NCI-H1694 treated with DMSO at 0.1 percent for 48 hours (cell line): ENCODE results near the gene NRBF2.
"Not testable (repeated sequence)": the region's sequence is repeated elsewhere in the genome, so short reads cannot be mapped to it uniquely, and the experiment has no call there.

Source experiments
- DNase-seq: peaks from one replicate; lab custom pipeline; 2025; lab: John Stamatoyannopoulos, UW

Gene NRBF2

DNA sequence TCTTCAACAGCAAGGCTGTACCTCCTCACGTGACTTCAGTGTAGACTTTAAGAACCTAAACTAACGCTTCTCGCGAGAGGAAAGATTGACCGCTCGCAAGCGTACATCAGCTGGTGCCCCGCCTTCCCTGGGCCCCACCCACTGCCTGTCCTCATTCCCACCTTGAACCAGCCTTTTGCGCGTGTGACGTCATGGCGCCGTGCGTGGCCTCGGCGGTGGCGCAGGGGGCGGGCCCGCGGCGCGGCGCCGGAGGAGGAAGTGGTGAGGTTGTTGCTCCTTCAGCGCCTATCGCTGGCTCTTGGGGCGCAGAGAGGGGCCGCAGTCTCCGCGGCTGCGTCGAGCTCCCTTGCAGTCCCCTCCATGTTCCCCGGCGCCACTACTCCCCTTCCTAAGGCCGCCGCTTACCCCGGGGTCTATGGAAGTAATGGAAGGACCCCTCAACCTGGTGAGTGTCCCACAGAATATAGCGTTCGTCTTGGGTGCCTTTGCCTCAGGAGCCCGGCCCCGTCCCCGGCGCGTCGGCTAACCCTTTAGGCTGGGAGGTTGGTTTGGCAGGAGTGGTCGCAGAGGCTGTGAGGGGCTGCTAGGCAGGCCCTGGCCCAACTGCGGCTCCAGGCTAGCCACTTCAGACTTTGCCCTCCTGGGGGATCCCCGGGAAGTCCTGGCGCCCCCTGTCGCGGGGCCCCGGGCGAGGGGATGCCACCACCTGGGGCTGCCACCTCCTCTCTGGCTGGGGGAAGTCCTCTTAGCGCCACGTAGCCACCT lies at the start of gene NRBF2:
TSS of gene NRBF2 (plus strand) at position 273 of the 765 bp plus-strand sequence. CDS start at position 416, 143 bp downstream.
- peak; percentile 96 for DNase-seq

DNA sequence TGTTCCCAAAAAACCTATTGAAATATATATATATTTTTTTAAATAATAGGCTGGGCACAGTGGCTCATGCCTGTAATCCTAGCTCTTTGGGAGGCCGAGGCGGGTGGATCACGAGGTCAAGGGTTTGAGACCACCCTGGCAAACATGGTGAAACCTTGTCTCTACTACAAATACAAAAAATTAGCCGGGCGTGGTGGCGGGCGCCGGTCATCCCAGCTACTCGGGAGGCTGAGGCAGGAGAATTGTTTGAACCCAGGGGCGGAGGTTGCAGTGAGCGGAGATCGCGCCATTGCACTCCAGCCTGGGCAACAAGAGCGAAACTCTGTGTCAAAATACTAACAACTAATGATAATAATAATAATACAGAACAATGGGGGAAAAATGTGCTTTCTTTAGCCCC lies 49.7 kb upstream of the NRBF2 start:
- DNase-seq: not testable (repeated sequence)

DNA sequence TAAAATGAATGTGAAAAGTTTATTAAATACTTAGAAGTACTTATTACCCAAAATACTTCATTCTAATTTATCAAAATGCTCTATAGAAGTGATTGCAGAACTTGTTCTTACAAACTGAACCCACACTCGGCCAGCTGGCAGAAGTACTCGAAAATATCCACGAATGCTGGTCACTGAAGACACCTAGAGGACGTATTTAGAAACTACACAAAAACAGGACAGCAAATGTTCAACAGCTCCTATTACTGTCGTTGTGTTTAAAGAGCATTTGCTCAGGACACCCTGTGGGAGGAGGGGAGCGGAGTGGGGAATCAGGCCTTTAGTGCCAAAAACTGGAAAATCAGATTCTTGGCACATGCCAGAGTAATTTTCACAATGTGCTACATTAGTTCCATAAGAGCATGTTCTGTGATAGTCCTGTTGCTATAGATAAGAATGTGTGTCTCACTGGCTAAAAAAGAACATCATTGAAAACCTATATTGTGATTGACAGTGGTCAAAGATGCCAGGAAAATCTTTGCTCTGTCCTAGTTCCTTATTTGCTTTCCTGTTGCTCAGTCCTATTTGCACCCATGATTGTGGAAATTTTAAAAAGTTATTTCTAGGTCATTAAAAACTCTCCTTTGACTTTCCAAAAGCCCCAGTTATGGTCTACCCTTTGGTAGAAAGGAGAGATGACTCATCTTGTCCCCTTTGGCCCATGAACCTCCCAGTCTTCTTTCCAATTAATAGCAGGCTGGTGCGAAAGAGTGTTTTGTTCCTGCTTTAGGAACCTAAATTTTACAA lies 49.0 kb upstream of the NRBF2 start:
- peak; percentile 56 for DNase-seq

DNA sequence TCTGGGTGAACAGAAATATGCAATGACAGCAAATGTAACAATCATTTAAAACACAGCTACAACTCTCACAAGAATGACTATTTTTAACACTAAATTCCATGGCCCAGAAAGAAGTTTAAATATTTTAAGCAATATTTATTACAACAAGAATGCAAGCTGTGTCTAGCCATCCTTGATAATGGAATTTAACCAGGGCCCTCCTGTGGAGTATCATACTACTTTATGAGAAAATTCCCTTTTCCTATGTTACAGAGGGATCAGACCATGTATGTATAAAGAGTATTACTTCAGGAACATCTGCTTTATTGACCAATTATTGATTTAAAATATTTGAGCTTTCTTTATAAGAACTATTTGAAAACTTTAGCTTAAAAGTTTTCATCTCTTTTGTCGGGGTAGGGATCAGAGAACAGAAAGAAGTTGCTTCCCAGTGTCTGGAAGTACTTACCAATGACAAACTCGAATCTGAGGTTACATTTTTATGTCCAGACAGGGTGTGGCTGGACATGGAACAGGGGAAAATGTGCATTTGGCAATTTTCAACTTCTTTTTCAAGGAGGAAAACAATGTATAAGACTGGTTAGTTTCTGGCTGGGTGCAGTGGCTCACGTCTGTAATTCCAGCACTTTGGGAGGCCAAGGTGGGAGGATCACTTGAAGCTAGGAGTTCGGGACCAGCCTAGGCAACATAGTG lies 48.3 kb upstream of the NRBF2 start:
- no peak for DNase-seq

DNA sequence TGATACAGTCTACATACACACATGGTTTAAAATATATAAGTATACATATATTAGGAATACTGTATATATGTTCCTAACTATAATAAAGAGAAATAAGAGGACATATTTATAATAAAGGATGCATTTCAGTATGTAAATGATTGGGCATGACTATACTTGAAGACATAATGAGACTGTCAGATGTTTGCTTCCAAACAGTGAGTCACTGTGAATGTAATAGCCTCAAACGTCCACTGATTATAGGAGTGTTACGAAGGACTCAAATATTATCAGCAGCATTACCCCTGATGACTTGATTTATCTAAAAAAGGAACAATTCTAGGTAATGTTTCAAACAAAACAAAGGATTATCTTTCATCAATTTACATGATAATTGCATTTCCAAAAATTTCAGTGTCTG lies 39.9 kb upstream of the NRBF2 start:
- DNase-seq: no peak

DNA sequence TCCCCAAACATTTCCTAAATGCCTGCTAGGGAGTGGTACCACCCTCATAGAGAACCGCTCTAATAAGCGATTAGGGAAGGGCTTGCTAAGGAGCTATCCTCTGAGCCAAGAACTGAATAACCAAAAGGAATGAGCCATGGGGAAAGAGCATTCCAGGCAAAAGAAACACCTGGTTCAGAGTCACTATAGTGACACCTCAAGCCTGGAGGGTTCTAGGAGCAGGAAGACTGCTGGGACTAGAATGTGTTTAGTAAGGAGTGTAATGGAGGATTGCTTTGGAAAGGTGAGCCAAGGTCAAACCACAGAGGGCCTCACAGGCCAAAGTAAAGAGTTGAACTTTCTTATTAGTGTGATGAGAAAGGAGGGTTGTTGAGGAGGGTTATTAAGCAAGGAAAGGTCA lies 38.7 kb upstream of the NRBF2 start:
- DNase-seq: no peak

DNA sequence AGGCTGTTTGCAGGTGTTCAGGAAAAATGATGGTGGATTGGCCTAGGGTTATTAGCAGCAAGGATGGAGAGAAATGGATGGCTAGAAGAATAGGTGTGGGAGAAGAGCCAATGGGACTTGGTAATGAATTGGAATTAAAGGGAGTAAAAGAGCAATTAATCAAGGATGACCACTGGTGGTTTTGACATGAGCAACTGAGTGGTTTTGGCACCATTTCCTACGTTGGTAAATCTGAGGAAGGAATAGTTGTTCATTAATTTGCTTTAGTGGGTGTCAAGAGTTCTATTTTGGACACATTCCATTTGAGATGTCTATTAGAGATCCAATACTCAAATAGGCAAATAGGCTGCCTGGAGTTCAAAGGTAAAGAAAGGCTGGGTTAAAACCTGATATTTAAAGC lies 38.2 kb upstream of the NRBF2 start:
- no peak for DNase-seq

DNA sequence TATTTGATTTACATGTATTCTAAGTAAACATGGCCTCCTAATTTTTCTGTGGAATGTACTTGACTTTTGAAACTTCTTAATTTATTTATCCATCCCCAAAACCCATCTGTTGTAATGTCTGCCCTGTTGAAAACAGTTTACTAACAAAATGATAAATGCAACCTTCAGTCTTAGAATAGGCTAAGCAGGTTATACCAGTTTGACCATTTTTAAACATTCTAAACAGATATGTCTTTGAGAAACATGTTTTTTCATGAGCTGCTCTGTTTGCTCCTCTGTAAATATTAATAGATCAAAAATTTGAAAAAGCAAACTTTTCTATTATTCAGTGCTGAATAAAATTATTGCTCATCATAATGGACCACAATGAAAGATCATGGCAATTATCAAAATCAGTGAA lies 33.4 kb upstream of the NRBF2 start:
- DNase-seq: no peak

DNA sequence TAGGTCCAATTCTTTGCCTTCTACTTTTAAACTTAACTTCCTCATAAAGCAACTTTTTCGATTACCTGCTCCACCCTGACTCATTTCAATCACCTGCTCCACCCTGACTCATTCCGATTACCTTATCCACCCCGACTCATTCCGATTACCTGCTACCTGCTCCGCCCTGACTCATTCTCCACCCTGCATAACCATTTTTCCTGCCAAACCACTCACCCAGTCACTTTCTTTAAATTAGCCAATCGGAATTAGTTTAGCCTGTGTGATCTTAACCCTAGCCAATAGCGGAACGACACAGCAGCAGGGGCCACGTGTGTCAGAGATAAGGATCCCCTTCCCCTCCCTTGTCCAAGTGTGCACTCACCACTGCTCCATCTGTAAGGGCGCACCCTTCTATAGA lies 32.0 kb upstream of the NRBF2 start:
- not testable (repeated sequence) for DNase-seq

DNA sequence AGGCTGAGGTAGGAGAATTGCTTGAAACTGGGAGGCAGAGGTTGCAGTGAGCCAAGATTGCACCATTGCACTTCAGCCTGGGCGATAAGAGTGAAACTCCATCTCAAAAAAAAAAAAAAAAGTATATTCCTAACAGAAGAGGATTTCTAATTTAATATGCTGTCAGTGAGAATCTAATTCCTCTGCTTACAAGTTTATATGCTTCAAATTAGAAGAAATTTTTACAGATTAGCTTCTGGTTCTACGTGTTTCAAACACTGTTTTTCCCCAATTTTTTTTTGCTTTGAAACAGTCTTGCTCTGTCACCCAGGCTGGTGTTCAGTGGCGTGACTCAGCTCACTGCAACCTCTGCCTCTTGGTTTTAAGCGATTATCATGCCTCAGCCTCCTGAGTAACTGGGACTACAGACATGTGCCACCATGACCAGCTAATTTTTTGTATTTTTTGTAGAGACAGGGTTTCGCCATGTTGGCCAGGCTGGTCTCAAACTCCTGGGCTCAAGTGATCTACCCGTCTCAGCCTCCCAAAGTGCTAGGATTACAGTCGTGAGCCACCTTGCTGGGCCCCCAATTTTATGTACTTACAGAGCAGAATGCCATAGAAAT lies 30.7 kb upstream of the NRBF2 start:
- DNase-seq: not testable (repeated sequence)

DNA sequence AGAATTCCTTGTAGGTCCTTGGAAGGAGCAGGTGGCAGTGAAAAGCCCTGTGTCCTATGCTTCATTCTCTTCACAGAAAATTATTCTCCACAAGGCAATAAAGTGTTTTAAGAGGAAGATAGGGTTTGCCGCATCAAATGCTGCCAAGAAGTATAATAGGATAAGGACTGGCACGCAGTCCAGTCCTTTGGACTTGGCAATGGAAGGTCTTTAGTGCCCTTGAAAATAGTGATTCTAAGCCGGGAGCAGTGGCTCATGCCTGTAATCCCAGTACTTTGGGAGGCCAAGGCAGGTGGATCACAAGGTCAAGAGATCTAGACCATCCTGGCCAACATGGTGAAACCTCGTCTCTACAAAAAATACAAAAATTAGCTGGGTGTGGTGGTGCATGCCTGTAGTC lies 29.9 kb upstream of the NRBF2 start:
- not testable (repeated sequence) for DNase-seq

DNA sequence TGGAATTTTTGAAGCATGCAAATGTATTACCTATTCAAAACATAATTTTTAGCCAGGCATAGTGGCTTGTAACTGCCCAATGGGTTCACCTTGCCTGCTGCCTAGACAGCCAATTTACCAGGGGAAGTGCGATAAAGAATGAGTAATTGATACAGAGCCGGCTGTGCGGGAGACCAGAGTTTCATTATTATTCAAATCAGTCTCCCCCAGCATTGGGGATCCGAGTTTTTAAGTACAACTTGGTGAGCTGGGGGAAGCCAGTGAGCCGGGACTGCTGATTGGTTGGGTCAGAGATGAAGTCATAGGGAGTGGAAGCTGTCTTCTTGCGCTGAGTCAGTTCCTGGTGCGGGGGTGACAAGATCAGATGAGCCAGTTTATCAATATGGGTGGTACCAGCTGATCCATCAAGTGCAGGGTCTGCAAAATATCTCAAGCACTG lies 29.1 kb upstream of the NRBF2 start:
- DNase-seq: no peak

DNA sequence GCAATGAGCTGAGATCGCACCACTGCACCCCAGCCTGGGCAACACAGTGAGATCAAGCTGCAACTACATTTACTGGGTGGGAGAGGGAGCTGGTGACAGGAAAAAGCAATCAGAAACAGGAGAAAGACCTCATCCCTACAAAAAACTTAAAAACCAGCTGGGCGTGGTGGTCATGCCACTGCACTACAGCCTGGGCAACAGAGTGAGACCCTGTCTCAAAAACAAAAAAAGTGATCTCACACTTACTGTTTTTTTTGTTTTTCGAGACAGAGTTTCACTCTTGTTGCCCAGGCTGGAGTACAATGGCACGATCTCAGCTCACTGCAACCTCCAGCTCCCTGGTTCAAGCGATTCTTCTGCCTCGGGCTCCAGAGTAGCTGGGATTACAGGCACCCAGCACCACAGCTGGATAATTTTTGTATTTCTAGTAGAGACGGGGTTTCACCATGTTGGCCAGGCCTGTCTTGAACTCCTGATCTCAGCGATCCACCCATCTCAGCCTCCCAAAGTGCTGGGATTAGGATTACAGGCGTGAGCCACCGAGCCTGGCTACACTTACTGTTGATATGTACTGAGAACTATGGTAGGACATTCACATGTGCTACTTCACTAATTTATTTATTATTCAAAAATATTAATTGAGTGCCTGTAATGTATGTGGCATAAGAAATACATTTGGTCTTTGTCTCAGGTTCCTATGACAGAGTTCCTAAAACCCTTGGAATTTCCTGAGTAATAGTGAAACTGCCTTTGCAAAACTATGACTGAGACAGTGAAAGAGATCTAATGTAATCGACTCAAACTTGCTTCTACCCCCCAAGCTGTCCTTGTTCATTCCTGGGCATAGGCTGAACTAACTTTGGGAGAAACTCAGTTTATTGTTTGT lies 27.7 kb upstream of the NRBF2 start:
- DNase-seq: no peak

DNA sequence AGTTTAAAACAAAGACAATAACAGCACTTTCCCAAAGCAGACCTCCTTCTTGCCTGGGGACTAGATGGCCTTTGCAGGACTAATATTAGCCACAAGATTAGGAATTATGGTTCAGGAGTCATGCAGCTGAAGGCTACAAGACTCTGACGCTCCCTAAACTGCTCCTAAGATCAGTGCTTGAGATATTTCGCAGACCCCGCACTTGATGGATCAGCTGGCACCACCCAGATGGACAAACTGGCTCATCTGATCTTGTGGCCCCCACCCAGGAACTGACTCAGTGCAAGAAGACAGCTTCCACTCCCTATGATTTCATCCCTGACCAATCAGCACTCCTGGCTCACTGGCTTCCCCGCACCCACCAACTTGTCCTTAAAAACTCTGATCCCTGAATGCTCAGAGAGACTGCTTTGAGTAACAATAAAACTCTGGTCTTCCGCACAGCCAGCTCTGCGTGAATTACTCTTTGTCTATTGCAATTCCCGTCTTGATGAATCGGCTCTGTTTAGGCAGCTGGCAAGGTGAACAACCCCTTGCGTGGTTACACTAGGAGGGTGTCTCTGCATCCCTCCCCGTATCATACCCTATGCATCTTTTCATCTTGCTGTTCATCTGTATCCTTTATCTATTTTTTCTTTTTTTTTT lies 26.9 kb upstream of the NRBF2 start:
- no peak for DNase-seq

DNA sequence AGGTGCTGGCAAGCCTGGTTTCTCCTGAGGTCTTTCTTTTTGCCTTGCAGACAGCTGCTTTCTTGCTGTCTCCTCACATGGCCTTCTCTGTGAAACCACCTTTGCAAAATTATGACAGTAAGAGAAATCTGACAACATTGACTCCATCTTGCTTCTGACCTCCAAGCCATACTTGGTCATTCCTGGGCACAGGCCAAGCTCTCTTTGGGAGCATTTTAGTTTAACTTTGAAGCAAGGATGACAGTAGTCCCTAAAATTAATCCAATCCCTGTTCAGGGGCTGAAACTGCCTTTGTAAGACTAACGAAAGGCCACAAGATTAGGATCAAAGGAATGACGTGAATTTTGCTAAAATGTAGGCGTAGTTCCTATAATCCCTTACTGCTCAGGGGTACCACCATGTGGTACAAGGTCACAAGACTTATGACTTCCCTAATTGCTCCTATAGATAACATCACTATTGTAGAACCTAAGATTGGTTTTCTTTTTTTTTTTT lies 25.1 kb upstream of the NRBF2 start:
- no peak for DNase-seq

DNA sequence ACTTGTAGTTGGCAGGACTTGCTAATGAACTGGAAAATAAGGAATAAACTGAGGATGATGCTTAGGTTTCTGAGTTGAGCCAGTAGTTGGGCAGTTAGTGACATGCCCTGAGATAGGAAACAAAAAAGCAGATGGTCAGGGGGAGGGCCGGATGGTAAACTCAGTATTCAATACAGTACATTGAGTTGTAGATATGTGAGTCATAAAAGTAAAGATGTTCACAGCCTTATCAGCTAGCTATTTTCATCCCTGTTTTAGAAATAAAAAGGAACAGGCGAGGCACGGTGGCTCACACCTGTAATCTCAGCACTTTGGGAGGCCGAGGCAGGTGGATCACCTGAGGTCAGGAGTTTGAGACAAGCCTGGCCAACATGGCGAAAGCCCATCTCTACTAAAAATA lies 22.2 kb upstream of the NRBF2 start:
- DNase-seq: no peak

DNA sequence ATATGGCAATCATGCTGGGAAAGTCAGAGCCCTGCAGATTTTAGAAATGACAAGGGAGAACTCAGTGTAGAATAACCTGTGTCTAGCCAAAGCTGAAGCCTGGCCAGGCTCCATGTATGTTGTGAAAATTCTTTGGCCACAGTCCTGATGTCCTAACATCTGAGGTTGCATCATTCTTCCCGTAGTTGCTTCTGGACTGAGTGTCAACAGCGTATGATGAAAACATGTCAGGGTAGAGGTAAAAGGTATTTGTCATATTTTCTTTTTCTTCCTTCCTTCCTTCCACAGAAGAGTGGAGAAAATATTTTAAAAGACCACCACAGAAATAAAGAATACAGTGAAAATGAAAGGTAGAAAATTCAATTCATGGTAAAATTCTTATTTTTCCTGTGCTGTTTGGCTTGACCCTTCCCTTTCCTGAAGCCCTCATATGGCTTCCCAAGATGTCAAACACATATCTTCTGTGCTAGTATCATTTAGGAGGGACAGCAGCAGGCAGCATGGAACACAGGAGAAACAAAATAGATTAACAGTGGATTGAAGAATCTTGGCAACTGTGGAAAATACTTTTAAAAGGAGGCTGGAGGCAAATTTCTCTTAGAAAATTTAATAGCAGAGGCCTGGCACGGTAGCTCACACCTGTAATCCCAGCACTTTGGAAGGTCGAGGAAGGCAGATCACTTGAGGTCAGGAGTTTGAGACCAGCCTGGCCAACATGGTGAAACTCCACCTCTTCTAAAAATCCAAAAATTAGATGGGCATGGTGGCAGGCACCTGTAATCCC lies 18.9 kb upstream of the NRBF2 start:
- DNase-seq: no peak

DNA sequence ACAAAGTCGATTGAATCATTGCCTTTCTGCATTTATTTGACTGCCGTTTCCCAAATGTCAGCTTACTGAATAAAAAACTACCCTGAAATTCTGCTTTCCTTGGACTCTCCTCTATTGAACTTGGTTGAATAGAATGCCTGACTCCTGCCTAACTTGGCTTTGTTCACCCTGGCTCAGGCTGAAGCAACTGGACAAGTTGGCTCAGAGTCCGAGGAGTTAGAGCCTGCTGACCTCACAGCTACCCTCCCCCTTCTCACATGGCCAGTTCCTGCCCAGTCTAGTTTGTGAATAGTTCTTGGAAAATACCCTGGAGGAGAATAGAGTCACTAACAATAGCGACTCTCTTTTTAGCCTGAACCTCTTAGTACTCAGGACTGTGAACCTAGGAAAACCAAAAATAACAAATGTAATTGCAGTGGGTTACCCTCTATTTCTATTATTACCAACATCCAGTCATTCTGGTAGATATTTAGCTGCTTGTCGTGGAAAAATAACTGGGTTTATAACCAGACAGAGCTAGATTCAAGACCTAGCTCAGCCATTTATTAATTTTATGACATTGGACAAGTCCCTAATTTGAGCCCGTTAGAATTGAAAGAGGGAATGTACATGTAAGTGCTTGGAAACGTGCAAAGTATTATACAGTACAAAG lies 17.3 kb upstream of the NRBF2 start:
- DNase-seq: no peak

DNA sequence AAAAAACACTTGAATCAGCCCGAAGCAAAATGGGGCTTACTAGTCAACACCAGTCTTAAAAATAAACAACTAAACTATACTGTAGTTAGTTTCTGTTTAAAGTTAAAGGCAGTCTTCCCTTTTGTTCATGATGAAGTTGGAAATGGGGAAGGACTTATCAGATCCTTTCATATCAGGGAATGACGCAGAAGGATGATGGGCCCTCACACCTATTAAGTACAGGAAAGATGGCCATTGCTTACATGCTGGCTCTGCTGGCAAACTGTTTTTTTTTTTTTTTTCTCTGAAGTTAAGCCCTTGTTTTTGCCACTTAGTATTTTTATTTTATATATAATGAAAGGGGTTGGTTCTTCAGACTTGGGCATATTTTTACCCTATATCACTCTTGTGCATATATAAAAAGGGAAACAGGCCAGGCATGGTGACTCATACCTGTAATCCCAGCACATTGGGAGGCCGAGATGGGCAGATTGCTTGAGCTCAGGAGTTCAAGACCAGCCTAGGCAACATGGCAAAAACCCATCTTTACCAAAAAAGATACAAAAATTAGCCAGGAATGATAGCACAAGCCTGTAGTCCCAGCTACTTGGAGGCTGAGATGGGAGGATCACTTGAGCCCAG lies 16.6 kb upstream of the NRBF2 start:
- no peak for DNase-seq
